Activated T-cell treated with anti-CD3 and anti-CD28 coated beads for 24 hours (primary cell): ENCODE measurements around the gene ZNF469.

Experiments used
- DNase-seq: peaks from one replicate; pipeline ENCODE4 v3.0.0-alpha.2; 2020; ENCODE audit warnings: low read depth

Gene ZNF469

DNA sequence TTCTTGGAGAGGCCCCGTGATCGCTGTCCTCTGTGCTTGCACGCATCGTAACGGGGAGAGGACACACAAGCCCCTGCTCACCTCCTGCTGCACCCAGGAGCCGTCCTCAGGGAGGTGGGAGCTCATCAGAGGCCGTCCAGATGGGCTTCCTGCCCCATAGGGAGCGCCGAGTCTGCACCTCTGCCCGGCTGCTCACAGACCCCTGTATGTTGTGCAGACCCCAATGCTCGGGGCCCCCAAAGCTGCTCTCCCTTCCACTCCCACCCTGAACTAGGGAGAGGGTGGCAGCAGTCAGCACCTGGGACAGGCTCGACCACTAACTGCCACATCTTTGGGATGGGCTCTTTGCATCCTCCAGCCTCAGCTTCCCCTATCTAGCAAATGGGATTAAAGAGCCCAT is 4.4 kb upstream of the ZNF469 start:
- DNase-seq = no peak

DNA sequence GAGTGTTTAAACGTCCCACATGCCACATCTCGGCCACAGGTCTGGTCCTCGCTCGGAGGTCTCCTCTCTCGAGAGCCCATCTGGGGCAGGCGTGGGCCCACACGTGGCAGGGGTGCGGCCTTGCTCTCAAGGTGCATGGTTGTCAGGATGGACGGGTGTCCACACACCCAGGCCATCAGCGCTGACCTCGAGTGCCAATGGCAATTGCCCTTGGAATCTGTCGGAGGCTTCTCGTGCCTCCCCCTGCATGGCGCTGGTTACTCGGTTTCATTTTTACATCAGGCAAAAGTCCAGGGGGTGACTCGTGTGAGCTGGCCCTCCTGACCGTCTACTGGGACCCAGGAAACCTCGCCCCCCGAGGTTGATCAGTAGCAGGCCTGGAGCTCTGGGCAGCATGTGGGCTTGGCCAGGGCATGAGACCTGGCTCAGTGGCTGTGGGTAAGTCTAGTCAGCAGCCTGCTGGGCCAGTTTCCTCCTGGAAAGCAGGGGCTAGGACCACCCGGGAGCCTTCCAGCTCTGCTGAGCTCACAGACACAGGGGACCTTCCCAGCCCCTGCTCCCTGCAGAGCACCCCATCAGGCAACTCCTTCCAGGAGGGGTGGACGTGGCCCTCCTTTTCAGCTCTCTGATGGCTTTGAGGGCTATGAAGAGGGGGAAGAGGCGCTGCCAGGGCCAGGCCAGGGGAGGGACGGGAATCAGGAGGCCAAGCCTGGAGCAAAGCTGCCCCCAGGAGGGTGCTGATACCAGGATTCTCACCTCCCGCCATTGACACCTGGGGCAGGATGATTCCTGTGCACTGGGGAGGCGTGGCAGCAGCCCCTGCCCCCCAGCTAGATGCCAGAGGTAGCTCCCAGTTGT is 3.7 kb upstream of the ZNF469 start:
- DNase-seq = no peak

- DNase-seq = no peak
Observed at GRCh38 chr16:88379694-88380040, 3.1 kb upstream of the ZNF469 start.

DNA sequence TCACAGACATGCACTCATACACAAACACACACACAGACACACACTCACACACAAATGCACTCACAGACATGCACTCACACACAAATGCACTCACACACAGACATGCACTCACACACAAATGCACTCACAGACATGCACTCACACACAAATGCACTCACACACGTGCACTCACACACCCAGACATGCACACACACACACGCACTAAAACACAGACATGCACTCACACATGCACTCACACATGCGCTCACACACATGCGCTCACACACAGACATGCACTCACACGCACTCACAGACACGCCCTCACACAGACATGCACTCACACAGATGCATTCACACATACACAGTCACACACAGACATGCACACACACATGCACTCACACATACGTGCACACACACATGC is 2.7 kb upstream of the ZNF469 start:
- DNase-seq = no peak

DNA sequence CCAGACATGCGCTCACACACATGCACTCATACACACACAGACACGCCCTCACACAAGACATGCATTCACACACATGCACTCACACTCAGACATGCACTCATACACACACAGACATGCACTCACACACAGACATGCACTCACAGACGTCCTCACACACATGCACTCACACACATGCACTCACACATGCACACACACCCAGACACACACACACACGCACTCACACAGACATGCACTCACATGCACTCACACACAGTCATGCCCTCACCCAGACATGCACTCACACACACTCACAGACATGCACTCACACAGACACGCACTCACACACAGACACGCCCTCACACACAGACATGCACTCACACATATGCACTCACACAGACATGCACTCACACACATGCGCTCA is 2.1 kb upstream of the ZNF469 start:
- no peak for DNase-seq

GRCh38 chr16:88381820-88382451 is 823 bp upstream of the ZNF469 start:
- DNase-seq = no peak

DNA sequence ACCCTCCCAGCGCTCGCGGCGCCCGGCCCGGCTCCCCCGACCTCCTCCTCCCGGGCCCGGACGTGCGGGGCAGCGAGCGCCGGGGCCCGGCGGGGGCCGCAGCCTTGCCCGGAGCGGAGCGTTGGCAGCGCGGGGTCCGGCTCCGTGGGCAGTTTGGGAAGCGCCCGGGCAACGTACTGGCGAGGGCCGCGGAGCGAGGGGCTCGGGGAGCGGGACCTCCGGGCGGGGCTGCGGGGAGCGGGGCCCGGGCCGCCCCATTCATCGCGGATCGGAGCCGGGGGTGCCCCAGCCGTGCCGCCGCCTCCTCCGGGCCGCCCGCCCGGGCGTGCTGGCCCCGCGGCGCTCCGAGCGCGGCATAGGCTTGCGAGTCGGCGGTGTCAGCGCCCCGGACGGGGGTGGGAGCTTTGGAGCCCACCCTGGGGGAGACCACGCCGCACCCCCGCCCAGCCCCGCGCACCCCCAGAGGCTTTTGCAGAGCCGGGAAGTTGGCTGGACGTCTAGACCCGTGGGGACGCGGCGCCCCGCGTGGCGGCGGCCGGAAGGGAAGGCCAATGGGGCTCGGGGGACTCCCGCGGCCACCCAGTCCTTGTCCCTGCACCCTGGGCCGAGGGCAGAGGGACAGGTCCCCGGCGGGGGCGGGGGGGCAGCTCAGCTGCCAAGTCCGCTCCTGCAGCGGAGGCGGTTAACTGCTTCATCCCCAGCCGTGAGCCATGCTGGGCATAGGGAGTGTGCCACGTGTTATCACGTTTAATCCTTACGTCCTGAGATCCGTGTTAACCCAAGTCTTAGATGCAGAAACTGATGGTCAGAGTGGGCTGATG is 852 bp downstream of the ZNF469 start:
- DNase-seq = no peak

DNA sequence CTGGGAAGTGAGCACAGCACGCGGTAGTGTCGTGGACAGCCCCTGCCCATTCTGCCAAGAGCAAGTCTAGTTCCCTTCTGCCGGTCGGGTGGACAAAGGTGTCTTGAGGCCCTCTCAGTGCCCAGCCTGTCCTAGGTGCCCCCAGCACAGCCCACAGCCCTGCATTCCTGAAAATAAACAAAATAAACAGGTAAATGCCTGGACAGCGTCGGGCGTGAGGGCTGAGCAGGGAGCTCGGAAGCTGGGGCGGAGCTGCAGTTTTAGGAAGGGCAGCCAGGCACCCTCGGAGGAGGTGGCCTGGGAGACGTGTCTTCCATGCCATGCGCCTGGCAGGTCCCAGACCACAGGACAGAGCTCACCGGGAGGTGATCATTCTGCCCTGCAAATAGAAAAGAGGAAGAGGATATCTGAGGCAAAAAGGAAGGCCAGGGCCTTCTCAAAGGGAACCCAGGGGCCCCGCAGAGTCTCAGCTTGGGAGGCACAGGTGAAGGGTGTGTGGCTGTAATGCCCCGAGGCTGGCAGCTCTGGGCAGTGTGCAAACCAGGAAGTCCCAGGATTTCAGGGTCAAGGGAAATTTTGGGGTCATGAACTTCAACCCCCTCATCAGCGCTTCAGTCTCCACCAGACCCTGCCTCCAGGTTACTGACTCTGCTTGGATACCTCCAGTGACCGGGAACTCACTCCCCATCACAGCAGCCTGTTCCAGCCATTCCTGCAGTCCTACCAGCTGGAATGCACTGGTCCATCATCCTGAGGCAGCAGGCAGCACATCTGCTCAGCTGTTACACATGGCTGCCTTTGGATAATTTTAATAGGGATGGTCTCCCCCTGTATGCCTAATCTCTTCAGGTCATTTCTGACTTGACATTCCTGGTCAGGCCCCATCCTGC is 1.7 kb downstream of the ZNF469 start:
- no peak for DNase-seq

DNA sequence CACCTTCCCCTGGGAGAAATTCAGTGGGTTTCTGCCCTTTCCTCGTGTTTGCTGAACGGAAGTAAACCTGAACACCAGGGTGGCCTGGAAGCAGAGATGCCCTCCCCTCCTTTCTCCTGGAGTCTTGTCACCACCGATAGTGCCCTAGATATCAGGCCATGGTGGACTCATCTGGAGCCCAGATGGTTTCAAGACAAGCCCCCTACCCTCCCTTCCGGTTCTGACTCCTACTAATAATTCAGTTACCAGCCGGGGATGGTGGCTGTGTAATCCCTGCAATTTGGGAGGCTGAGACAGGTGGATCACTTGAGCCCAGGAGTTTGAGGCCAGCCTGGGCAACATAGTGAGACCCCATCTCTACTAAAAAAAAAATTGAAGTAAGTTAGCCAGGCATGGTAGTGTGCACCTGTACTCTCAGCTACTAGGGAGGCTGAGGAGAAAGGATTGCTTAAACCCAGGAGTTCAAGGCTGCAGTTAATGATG is 2.4 kb downstream of the ZNF469 start:
- no peak for DNase-seq

- DNase-seq = no peak
Observed at GRCh38 chr16:88385831-88386815, 3.4 kb downstream of the ZNF469 start.

DNA sequence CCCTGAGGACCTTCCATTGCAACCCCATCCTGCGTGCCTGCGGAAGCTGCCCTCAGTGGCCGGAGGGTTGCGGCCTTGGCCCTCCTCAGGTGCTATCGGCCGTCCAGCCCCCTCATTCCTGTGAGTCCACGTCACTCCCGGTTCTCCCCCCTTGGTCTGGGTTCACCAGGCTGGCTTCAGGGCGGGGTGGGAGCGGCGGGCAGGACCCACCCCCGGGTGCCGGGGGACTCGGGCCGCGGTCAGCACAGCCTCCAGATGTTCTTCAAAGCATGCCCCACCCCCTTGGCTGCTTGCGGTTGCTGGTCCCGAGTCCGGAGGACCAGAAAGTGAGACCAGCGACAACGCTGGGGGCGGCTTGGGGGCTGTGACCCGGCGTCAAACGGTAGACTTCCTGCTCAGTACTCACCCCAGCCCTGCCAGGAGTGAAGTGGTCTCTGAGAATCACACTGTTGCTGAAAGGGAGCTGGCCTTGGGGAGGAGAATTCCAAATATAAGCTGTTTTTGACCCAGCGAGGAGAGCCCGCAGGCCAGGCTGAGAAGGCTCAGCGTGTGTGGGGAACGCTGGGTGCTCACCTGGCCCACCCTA is 4.5 kb downstream of the ZNF469 start:
- DNase-seq = no peak

DNA sequence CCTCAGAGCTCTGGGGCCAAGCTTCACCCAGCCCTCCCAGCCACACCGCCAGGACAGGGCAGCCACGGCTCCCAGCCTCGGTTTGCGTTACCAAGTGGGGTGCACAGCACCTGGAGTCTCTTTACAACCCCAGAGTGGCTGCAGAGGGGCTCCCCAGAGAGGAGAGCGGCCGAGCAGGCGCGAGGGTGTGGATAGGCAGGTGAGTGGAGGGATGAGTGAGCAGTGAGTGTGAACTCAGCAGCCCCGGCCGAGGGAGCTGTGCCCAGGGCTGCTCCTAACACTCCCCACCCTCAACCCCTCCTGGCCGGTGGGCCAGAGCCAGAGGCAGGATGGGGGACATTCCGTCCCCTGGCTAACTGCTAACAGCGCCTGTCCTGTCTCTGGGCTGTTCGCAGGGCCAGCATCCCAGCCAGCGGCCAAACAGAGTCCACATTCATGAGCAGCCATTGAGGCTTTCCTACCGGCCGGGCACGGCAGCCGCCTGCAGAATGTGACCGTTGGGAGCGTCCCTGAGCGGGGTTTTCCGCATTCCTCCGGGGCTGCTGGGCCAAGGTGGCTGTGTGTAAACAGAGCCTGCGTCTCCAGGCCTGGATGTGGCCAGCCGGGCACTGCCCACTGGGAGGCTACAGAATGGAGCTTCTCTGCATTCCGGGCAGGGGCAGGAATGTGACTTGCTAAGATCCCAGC is 5.3 kb downstream of the ZNF469 start:
- DNase-seq = no peak

DNA sequence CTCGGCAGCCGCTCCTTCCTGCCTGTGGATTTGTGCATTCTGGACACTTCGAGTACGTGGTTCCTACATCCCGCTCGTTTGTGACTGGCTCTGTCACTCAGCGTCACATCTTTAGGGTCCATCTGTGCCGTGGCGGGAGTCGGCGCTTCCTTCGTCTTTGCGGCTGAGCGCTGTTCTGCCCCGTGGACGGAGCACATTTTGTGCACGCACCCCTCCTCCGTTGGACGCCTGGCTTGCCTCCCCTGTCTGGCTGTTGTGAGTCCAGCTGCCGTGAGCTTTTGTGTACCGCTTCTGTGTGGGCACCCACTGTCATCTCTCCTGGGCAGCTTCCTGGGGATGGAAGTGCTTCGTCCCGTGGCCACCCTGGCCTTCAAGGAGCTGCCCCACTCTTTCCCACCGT is 6.4 kb downstream of the ZNF469 start:
- no peak for DNase-seq

DNA sequence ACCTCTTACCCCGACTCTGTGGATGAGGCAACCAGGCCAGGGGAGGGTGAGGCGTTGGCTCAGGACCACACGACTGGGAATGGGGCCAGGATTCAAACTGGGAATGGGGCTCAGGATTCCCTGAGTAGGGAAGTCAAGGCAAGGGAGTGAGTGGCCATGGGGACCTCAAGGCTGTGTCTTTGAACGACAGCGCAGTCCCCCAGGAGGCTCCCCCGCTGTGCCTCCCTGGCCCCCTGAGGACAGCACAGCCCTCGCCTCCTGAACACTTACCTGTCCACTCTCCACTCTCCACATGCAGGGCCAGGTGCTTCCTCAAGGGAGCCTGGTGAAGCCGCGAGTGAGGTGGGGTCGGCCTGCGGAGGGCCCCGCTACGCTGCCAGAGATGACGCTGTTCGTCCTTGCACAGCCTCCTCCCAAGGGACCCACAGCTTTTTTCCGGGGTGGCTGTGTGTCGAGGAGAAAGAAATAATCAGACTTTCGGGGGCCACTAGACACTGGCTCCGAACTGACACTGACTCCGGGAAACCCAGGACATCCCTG is 6.9 kb downstream of the ZNF469 start:
- DNase-seq = no peak

DNA sequence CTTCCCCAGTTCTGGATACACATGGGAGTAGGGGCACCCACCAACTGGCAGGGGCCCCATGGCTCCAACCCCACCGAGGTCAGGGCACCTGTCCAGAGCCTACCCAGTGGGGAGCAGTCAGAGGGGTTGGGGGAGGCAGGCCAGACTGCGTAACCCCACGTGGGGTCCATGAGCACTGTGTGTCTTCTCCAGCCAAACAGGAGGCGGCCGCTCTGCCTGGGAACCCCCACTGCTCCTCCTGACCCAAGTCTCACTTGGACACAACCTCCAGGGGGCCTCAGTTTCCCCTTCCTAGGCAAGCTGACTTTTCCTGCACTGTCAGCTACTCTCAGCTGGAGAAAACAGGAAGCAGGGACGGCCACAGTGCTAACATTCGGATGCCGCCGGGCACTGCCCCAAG is 7.5 kb downstream of the ZNF469 start:
- DNase-seq = no peak

DNA sequence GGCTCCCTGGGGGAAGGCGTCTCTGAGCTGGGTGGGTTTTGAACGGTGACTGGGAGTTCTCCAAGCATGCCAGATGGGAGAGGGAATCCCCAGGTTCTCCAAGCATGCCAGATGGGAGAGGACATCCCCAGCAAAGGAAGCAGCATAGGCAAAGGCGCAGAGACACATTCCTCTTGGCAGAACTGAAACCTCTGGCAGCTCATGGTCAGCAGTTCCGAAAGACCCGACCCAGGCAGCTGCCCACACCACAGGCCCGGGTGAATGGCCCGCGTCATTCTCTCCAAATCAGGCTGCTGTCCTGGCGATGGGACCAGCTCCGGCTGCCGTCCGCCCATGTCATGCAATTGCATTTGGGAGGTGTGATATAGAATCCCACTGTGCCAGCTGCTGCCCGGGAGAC is 8.0 kb downstream of the ZNF469 start:
- DNase-seq = no peak

GRCh38 chr16:88391144-88391850 is 8.5 kb downstream of the ZNF469 start:
- no peak for DNase-seq

GRCh38 chr16:88392111-88392510 is 9.4 kb downstream of the ZNF469 start:
- no peak for DNase-seq

DNA sequence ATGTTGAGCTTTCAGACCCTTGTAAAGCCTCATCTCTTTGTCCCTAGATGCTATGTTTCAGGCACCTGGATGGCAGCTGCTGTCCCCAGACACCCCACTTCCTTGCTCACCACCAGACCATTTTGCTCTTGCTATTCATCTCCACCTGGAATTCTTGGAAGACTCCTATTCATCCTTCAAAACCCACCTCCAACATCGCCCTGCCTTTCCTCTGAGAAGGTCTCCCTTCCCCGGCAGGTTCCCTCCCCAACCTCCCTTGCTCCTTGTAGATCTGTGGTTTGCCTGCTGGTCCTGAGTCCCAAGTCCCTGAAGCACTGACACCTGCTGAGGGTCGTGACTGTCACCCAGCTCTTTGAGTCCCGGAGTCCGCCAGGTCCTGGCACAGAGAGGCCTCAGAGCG is 9.9 kb downstream of the ZNF469 start:
- no peak for DNase-seq
